Type B pancreatic cell (in vitro differentiated cells): Measurements from ENCODE around the gene OR1I1. TPM values are rescaled to one million over a fixed set of nuclear protein-coding genes. Genes with fewer than 3 reads are reported as not detected.

Source experiments
- DNase-seq: peaks from one replicate; pipeline ENCODE4 v3.0.0; 2021; ENCODE audit warnings: mixed read lengths; ENCODE audit not compliant: unreplicated experiment; ENCODE audit errors: extremely low spot score
- H3K27ac Mint-ChIP-seq: 2 replicates; pipeline ENCODE4 v1.8.0; 2021; ENCODE audit warnings: mild to moderate bottlenecking, mixed read lengths
- H3K27me3 Mint-ChIP-seq: 2 replicates; pipeline ENCODE4 v1.8.0; 2021; ENCODE audit warnings: mixed read lengths
- H3K36me3 Mint-ChIP-seq: 2 replicates; pipeline ENCODE4 v1.8.0; 2021; ENCODE audit warnings: mixed read lengths
- H3K4me1 Mint-ChIP-seq: one replicate; pipeline ENCODE4 v1.8.0; 2021; ENCODE audit warnings: mixed read lengths; ENCODE audit not compliant: unreplicated experiment
- H3K4me3 Mint-ChIP-seq: 2 replicates; pipeline ENCODE4 v1.8.0; 2021; ENCODE audit warnings: mild to moderate bottlenecking, mixed read lengths
- H3K9me3 Mint-ChIP-seq: 2 replicates; pipeline ENCODE4 v1.8.0; 2021; ENCODE audit warnings: mixed read lengths
- total RNA-seq: library from RNA; stranded (reverse); gene quantifications from 2 replicates; pipeline ENCODE4 v1.2.1, GENCODE V29; 2021; ENCODE audit warnings: low replicate concordance
- TF ChIP-seq, protein P1 (sequence below): fragments of 200-600 bp; sonication (generic); conservative IDR thresholded peaks from 2 replicates; pipeline ENCODE4 v1.5.0; 2021; ENCODE audit warnings: antibody characterized with exemption, mild to moderate bottlenecking

Gene OR1I1
- total RNA-seq, 1 donor from 2014 or later, result not detected

DNA sequence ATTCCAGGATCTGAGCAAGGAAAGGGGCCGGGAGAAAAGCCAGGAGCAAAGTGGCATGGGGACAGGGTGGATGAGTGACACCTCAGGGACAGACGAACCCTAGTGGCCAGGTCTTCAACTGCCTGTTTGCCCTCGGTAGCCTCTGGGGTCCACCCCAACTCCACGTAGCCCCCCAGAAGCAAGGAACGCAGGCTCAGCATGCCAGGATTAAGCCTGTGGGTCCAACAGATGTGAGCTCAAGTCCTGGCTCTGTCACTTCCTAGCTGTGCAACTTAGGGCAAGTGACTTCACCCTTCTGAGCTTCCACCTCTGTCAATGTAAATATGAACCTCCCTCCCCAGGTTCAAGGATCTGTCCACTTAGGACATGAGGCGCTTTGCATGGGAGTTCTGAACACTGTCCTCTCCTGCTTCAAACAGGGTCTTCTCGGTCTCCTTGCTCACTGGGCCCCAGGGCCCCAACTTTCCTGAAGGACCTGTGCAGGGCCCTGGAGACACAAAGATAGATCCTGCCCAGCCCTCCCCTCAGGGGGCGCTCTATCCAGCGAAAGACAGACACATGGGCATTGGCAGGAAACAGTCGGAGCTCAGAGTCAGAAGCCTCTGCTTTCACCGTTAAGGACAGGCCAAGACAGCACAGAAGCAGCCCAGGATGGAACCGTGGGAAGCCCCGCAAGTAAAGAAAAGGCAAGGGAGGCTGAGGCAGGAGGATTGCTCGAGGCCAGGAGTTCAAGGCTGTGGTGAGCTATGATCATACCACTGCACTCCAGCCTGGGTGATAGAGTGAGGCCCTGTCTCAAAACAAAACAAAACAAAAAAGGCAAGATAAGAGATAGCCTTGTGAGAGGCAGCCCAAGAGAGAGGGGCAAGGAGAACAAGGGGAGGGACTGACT is 38.4 kb downstream of the OR1I1 start:
- Mint-ChIP-seq H3K4me1 (peaks cover 11% of the 10 kb centered on the region), H3K27ac (peak overlapping the region; percentile 63), H3K4me3 (no peak overlapping the region), H3K36me3 (peaks cover 20% of the 10 kb centered on the region), H3K9me3 (no peaks in the 10 kb centered on the region), H3K27me3 (no peaks in the 10 kb centered on the region)
- TF ChIP-seq, protein P1, sequence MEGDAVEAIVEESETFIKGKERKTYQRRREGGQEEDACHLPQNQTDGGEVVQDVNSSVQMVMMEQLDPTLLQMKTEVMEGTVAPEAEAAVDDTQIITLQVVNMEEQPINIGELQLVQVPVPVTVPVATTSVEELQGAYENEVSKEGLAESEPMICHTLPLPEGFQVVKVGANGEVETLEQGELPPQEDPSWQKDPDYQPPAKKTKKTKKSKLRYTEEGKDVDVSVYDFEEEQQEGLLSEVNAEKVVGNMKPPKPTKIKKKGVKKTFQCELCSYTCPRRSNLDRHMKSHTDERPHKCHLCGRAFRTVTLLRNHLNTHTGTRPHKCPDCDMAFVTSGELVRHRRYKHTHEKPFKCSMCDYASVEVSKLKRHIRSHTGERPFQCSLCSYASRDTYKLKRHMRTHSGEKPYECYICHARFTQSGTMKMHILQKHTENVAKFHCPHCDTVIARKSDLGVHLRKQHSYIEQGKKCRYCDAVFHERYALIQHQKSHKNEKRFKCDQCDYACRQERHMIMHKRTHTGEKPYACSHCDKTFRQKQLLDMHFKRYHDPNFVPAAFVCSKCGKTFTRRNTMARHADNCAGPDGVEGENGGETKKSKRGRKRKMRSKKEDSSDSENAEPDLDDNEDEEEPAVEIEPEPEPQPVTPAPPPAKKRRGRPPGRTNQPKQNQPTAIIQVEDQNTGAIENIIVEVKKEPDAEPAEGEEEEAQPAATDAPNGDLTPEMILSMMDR, result no peak
- no peak for DNase-seq

GRCh38 chr19:15122331-15123030 is 40.5 kb downstream of the OR1I1 start:
- TF ChIP-seq, protein P1, result no peak
- no peak overlapping the region for H3K4me3 Mint-ChIP-seq
- H3K27ac Mint-ChIP-seq, result no peak overlapping the region
- no peaks in the 10 kb centered on the region for H3K9me3 Mint-ChIP-seq
- no peak for DNase-seq
- H3K27me3 Mint-ChIP-seq, result no peaks in the 10 kb centered on the region
- peaks cover 19% of the 10 kb centered on the region for H3K36me3 Mint-ChIP-seq
- H3K4me1 Mint-ChIP-seq, result peaks cover 16% of the 10 kb centered on the region

GRCh38 chr19:15123031-15123890 is 41.2 kb downstream of the OR1I1 start:
- no peaks in the 10 kb centered on the region for H3K27me3 Mint-ChIP-seq
- H3K27ac Mint-ChIP-seq, result peak overlapping the region; percentile 99
- H3K36me3 Mint-ChIP-seq, result peaks cover 12% of the 10 kb centered on the region
- TF ChIP-seq, protein P1, result no peak
- peaks cover 16% of the 10 kb centered on the region for H3K4me1 Mint-ChIP-seq
- no peak for DNase-seq
- H3K4me3 Mint-ChIP-seq, result peak overlapping the region; percentile 100
- H3K9me3 Mint-ChIP-seq, result no peaks in the 10 kb centered on the region

DNA sequence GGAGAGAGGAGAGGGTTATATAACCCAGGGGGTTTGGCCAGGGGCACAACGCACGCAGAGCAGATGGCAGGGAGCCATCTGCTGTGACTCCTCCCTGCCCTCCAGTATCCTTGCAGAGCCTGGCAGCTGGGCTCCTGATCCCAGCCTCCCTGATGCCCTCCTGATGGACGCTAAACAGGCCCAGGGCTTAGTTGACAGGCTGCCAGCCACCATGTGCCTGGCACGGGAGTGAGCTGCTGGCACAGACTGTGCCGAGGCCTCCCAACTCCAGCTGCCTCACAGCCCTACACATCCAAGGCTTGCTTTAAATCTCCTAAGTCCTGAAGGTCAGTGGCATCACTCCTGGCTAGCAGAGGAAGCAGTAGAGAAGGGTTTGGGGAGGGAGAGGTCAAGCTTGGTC is 41.9 kb downstream of the OR1I1 start:
- H3K27ac Mint-ChIP-seq, result peak overlapping the region; percentile 99
- TF ChIP-seq, protein P1, result no peak

DNA sequence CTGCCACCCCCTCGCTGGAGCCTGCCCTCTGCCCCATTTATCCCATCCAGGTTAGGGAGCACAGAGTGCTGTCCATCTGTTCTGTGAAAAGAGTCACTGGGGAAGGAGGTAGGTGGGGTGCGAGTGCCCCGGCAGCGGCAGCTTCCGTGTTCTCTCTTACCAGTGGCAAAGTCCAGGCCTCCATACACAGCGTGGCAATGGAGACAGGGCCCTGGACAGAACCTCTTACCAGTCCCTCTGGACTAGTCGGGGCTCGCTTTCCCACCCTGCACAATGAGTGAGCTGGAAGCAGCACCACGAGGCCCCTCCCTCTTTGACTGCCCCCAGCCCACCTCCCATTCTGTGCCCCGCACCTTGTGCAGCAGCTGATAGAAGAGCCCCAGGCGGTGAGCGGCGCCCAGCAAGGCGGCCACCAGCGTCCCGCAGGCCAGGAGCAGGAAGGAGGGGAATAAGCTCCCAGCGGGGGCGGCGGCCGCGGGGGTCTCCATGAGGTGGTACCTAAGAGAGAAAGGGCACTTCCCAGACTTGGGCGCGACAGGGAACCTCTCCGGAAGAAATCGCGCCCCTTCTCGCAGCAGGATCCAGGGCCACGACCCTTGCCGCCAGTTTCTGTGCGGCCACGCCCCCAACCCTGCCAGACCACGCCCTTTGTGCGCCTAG is 42.7 kb downstream of the OR1I1 start:
- Mint-ChIP-seq H3K27ac (peak overlapping the region; percentile 99), H3K27me3 (no peaks in the 10 kb centered on the region), H3K9me3 (no peaks in the 10 kb centered on the region), H3K36me3 (peaks cover 5% of the 10 kb centered on the region), H3K4me1 (peaks cover 16% of the 10 kb centered on the region), H3K4me3 (peak overlapping the region; percentile 100)
- TF ChIP-seq, protein P1, result no peak
- DNase-seq, result no peak

More for the DNA sequence above, 41.9 kb downstream of the OR1I1 start:
- DNase-seq, result no peak
- Mint-ChIP-seq H3K4me1 (peaks cover 16% of the 10 kb centered on the region), H3K36me3 (peaks cover 5% of the 10 kb centered on the region), H3K4me3 (peak overlapping the region; percentile 100), H3K9me3 (no peaks in the 10 kb centered on the region), H3K27me3 (no peaks in the 10 kb centered on the region)
